Psoas muscle (tissue), 8 donors: ENCODE data around the gene FAXDC2. TPM values are rescaled to one million over a fixed set of nuclear protein-coding genes. Genes with fewer than 3 reads are reported as not detected.

Experiments
- ATAC-seq, 4 donors: fragments of 200-7000 bp; cut with Tn5 transposase; one replicate each; pipeline ENCODE4 v1.9.1; 2020; ENCODE audit warnings: moderate library complexity in 3 of 4, mild to moderate bottlenecking in 2 of 4
- DNase-seq, 2 donors: peaks; one replicate each; pipeline ENCODE4 v3.0.0-alpha.2; 2020
- H3K27ac ChIP-seq: fragments of 200-600 bp; one replicate; pipeline ENCODE4 v1.8.0; 2022
- H3K27me3 ChIP-seq, 3 donors: fragments of 200-600 bp in 1 of 3; one replicate each; pipeline versions ENCODE4 v1.6.1 to v1.8.0; 2013 to 2022; ENCODE audit warnings: low read length in 2 of 3, mild to moderate bottlenecking in 2 of 3, moderate library complexity in 1 of 3; ENCODE audit not compliant: insufficient read depth in 3 of 3
- H3K36me3 ChIP-seq, 2 donors: fragments of 200-600 bp in 1 of 2; one replicate each; pipeline versions ENCODE4 v1.6.1 to v1.8.0; 2013 to 2022; ENCODE audit warnings: low read depth in 1 of 2, mild to moderate bottlenecking in 1 of 2, moderate library complexity in 1 of 2; ENCODE audit not compliant: insufficient read depth in 1 of 2
- H3K4me1 ChIP-seq: fragments of 200-600 bp; one replicate; pipeline ENCODE4 v1.8.0; 2022
- H3K4me3 ChIP-seq: fragments of 200-600 bp; one replicate; pipeline ENCODE4 v1.8.0; 2022; ENCODE audit warnings: mild to moderate bottlenecking
- H3K9me3 ChIP-seq: fragments of 200-600 bp; one replicate; pipeline ENCODE4 v1.8.0; 2022
- CTCF ChIP-seq: fragments of 200-600 bp; IDR thresholded peaks from one replicate; pipeline ENCODE4 v1.8.0; 2022; ENCODE audit warnings: antibody characterized with exemption
- WGBS, 3 donors: extraction: QIAGEN DNeasy Blood & Tissue Kit; methylation state at CpG; one replicate each; pipeline versions ENCODE4 v1.1.6 to v1.1.7; 2013; 5-methylcytosine and 5-hydroxymethylcytosine counted together
- intact Hi-C, 2 donors: fragments of 100-400 bp; cut with DNase I; formaldehyde crosslinking; loops; one replicate each; pipeline versions ENCODE4 v1.11.0 to v1.14.2; 2022
- polyA plus RNA-seq, 3 donors: library from polyadenylated mRNA; stranded (reverse); fragments of 200-250 nt; gene quantifications; one replicate each; pipeline ENCODE4 v1.2.3, GENCODE V29; 2013
- total RNA-seq, 4 donors: library from RNA; stranded (reverse); fragmentation: NEBNext Ultra II Directional in 2 of 4; extraction: Animal tissue kit (Norgen Biotek cat#: 25700) in 2 of 4; gene quantifications; one replicate each; pipeline versions ENCODE4 v1.2.1 to v1.2.4, GENCODE V29; 2021 to 2023
- donor health status: healthy with polysubstance abuse.
- donor health status: DM: no; HTN: no; CAD: no; lungs with moderate emphysema.
- donor health status: Bipolar disorder and iron deficiency.
- donor health status: healthy.
- donor health status: DM: yes; HTN: yes; CAD: no.
- donor health status: DM: no; HTN: no; CAD: no.
- donor health status: DM: no; HTN: no; CAD: no.
- donor health status: DM: yes; HTN: yes; CAD: no.

The FAXDC2 gene
- total and polyA plus RNA-seq, 7 donors: 1.5 to 11.0 (median 3.1) TPM

GRCh38 chr5:154844809-154845208 is 5.6 kb downstream of the FAXDC2 start:
- 81 to 92% (median 84%) methylated on average over 5 of the region's 5 CpGs for WGBS, 3 donors
- H3K27ac ChIP-seq: no peak overlapping the region
- peaks cover 9% of the 10 kb centered on the region for H3K4me1 ChIP-seq
- H3K9me3 ChIP-seq: no peaks in the 10 kb centered on the region
- intact Hi-C loops: no loop called here
- ATAC-seq: no peak
- no peak overlapping the region for H3K4me3 ChIP-seq
- no peaks in the 10 kb centered on the region for H3K36me3 ChIP-seq
- no peak for DNase-seq
- TF ChIP-seq CTCF: no peak
- H3K27me3 ChIP-seq: no peaks in the 10 kb centered on the region

GRCh38 chr5:154842689-154843530 is 7.5 kb downstream of the FAXDC2 start:
- H3K4me1 ChIP-seq: no peaks in the 10 kb centered on the region

GRCh38 chr5:154841273-154841661 is 9.1 kb downstream of the FAXDC2 start:
- no peak for ATAC-seq
- intact Hi-C loops: no loop called here
- H3K9me3 ChIP-seq: no peaks in the 10 kb centered on the region
- no peak for DNase-seq
- no peak for TF ChIP-seq CTCF
- H3K27me3 ChIP-seq: no peaks in the 10 kb centered on the region
- H3K4me1 ChIP-seq: no peaks in the 10 kb centered on the region
- no peak overlapping the region for H3K27ac ChIP-seq
- no peak overlapping the region for H3K4me3 ChIP-seq
- peaks cover 0 to 9% of the 10 kb centered on the region in 2 donors for H3K36me3 ChIP-seq

More at GRCh38 chr5:154842689-154843530, 7.5 kb downstream of the FAXDC2 start:
- H3K27me3 ChIP-seq: no peaks in the 10 kb centered on the region
- intact Hi-C loops: no loop called here
- peaks cover 0 to 4% of the 10 kb centered on the region in 2 donors for H3K36me3 ChIP-seq
- ATAC-seq (no peak), DNase-seq (no peak)
- H3K9me3 ChIP-seq: no peaks in the 10 kb centered on the region
- H3K27ac ChIP-seq: no peak overlapping the region
- H3K4me3 ChIP-seq: no peak overlapping the region
- 88 to 94% (median 91%) methylated on average over 6 of the region's 6 CpGs for WGBS, 3 donors
- no peak for TF ChIP-seq CTCF

GRCh38 chr5:154840435-154841272 is 9.7 kb downstream of the FAXDC2 start:
- Histone ChIP-seq H3K36me3 (peaks cover 0 to 9% of the 10 kb centered on the region in 2 donors), H3K9me3 (no peaks in the 10 kb centered on the region), H3K4me3 (no peak overlapping the region), H3K4me1 (no peaks in the 10 kb centered on the region), H3K27ac (no peak overlapping the region), H3K27me3 (no peaks in the 10 kb centered on the region)
- intact Hi-C loops: no loop called here
- DNase-seq (no peak), ATAC-seq (no peak)
- WGBS, 3 donors: 79 to 84% (median 81%) methylated on average over 6 of the region's 6 CpGs
- no peak for TF ChIP-seq CTCF
